ENCODE results near the gene FOXL2.

DNA sequence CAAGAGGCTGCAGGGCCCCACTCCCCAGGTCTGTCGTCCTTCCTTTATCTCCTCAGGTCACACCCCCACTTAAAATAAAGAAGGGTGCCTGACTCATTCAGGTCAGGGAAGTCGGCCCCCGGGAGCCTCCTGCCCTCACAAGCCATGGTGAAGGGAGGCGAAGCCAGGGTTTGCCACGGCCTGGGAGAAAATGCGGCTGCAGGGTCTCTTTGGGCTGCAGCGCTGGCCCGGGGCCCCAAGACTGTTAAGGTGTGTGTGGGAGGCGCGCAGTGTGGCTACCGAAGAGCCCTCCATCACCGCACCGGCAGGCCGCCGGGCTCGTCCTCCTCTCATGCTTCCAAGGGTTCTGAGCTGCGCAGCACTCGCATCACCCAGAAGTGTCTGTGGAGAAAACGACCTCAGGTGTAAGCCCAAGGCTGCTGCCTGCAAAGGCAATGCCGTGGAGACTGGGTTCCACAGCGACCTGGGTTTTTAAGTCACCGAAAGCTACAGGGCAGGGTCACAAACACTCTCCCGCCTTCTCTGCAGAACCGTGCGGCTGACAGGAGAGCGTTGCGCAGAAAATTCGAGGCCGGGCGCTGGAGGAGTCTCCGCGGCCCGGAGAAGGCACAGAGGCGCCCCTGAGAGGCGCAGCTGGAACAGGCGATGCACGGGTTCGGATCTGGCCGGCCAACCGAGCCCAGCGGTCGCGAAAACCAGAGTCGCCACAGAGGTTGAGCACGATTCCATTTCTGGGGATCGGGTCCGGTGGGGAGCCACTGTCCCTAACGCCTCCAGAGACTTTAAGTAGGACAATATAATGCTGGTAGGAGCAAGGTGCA lies 8.7 kb downstream of the FOXL2 start:
- no peak for TF ChIP-seq CTCF (IDR thresholded peaks at IDR 0.05; ENCODE audit: insufficient read depth, low read depth, low read length)
- TF ChIP-seq EZH2 (IDR thresholded peaks at IDR 0.05; ENCODE audit: insufficient read depth, low read length) = peak; percentile 98

All from astrocyte (in vitro differentiated cells and primary cell).